Type B pancreatic cell (in vitro differentiated cells): ENCODE measurements around the gene DACT1. TPM values are rescaled to one million over a fixed set of nuclear protein-coding genes. Genes with fewer than 3 reads are reported as not detected.

Source experiments
- DNase-seq: peaks from one replicate; pipeline ENCODE4 v3.0.0; 2021; ENCODE audit warnings: mixed read lengths; ENCODE audit not compliant: unreplicated experiment; ENCODE audit errors: extremely low spot score
- H3K27ac Mint-ChIP-seq: 2 replicates; pipeline ENCODE4 v1.8.0; 2021; ENCODE audit warnings: mild to moderate bottlenecking, mixed read lengths
- H3K27me3 Mint-ChIP-seq: 2 replicates; pipeline ENCODE4 v1.8.0; 2021; ENCODE audit warnings: mixed read lengths
- H3K36me3 Mint-ChIP-seq: 2 replicates; pipeline ENCODE4 v1.8.0; 2021; ENCODE audit warnings: mixed read lengths
- H3K4me1 Mint-ChIP-seq: one replicate; pipeline ENCODE4 v1.8.0; 2021; ENCODE audit warnings: mixed read lengths; ENCODE audit not compliant: unreplicated experiment
- H3K4me3 Mint-ChIP-seq: 2 replicates; pipeline ENCODE4 v1.8.0; 2021; ENCODE audit warnings: mild to moderate bottlenecking, mixed read lengths
- H3K9me3 Mint-ChIP-seq: 2 replicates; pipeline ENCODE4 v1.8.0; 2021; ENCODE audit warnings: mixed read lengths
- total RNA-seq: library from RNA; stranded (reverse); gene quantifications from 2 replicates; pipeline ENCODE4 v1.2.1, GENCODE V29; 2021; ENCODE audit warnings: low replicate concordance
- TF ChIP-seq, protein P1 (sequence below): fragments of 200-600 bp; sonication (generic); conservative IDR thresholded peaks from 2 replicates; pipeline ENCODE4 v1.5.0; 2021; ENCODE audit warnings: antibody characterized with exemption, mild to moderate bottlenecking

DACT1 gene
- total RNA-seq, 1 donor from 2014 or later: 29.7 TPM

DNA sequence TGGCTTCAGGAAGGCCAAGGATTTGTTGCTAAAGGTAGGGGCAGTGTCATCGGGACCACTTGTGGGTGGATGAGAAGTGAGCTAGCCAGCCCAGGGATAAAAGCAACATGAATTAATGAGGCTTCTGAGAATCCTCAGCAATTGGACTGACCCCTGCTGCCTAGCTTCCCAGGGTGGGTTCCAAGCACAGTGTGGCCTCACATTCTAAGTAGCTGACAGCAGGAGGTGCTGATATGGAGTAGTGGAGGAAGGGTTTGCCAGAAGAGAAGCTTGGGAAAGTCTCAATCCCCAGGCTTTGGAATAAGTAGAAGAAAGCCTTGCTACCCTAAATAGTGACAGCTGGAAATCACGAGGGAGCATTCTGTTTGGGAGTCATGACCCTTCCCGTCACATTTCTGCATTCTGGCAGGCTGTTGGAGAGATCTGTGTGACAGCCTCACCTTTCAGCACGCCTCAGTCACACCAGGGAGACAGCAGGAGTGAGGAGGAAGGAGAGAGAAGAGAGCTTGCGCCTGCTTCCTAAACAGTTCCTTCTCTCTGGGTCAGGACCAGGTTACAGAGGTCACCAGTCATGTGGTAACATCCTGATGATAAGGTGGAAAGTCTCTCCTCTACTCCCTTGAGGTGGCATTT lies 31.2 kb downstream of the DACT1 start:
- peaks cover 42% of the 10 kb centered on the region for H3K4me1 Mint-ChIP-seq
- no peak for DNase-seq
- H3K9me3 Mint-ChIP-seq: no peaks in the 10 kb centered on the region
- no peak overlapping the region for H3K27ac Mint-ChIP-seq
- H3K27me3 Mint-ChIP-seq: peaks cover 10% of the 10 kb centered on the region
- peak overlapping the region; percentile 1 for H3K4me3 Mint-ChIP-seq
- TF ChIP-seq, protein P1, sequence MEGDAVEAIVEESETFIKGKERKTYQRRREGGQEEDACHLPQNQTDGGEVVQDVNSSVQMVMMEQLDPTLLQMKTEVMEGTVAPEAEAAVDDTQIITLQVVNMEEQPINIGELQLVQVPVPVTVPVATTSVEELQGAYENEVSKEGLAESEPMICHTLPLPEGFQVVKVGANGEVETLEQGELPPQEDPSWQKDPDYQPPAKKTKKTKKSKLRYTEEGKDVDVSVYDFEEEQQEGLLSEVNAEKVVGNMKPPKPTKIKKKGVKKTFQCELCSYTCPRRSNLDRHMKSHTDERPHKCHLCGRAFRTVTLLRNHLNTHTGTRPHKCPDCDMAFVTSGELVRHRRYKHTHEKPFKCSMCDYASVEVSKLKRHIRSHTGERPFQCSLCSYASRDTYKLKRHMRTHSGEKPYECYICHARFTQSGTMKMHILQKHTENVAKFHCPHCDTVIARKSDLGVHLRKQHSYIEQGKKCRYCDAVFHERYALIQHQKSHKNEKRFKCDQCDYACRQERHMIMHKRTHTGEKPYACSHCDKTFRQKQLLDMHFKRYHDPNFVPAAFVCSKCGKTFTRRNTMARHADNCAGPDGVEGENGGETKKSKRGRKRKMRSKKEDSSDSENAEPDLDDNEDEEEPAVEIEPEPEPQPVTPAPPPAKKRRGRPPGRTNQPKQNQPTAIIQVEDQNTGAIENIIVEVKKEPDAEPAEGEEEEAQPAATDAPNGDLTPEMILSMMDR: no peak
- H3K36me3 Mint-ChIP-seq: no peaks in the 10 kb centered on the region

GRCh38 chr14:58669556-58670200 lies 31.9 kb downstream of the DACT1 start:
- TF ChIP-seq, protein P1: no peak
- no peak overlapping the region for H3K4me3 Mint-ChIP-seq
- H3K27me3 Mint-ChIP-seq: peaks cover 10% of the 10 kb centered on the region
- no peaks in the 10 kb centered on the region for H3K36me3 Mint-ChIP-seq
- H3K4me1 Mint-ChIP-seq: peaks cover 37% of the 10 kb centered on the region
- H3K27ac Mint-ChIP-seq: no peak overlapping the region
- DNase-seq: no peak
- H3K9me3 Mint-ChIP-seq: no peaks in the 10 kb centered on the region

DNA sequence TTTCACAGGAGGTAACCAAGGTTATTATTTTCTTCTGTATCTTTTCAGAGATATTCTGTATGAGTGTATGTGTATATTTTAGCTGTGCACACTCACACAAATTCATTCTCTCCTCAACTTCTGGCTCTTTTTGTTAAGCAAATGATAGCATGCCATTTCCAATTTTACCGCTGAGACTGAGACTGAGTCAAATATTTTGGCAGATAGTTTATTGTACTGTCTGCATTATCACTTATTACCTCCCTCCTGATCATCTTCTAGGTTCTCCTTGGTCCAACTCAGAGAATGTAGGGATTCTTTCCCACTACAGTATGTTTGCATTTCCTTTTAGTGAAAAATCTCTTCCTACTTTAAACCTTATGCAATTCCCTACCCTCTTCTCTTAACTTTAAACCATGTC lies 33.3 kb downstream of the DACT1 start:
- no peaks in the 10 kb centered on the region for H3K9me3 Mint-ChIP-seq
- peaks cover 10% of the 10 kb centered on the region for H3K27me3 Mint-ChIP-seq
- peaks cover 35% of the 10 kb centered on the region for H3K4me1 Mint-ChIP-seq
- no peaks in the 10 kb centered on the region for H3K36me3 Mint-ChIP-seq
- H3K27ac Mint-ChIP-seq: no peak overlapping the region
- no peak overlapping the region for H3K4me3 Mint-ChIP-seq
- TF ChIP-seq, protein P1: no peak
- DNase-seq: no peak

DNA sequence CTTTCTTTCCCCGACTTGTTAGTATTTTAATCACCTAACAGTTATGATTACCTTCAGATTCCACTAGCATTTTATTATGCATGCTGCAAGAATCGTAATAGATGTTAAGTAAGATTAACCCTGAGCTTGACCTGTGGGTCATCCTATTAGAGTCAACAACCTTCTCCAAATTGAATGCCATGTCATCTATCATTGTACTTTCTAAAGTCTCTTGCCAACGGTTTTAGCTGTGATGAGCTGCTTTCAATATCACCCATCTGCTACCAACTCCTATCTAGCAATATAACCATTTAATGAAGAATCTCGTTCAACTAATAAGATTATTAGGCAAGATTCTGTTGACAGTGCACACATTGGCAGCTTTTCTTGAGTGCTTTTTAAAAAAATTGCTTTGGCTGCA lies 33.7 kb downstream of the DACT1 start:
- TF ChIP-seq, protein P1: no peak
- no peak for DNase-seq
- Mint-ChIP-seq H3K9me3 (no peaks in the 10 kb centered on the region), H3K4me3 (no peak overlapping the region), H3K36me3 (no peaks in the 10 kb centered on the region), H3K27ac (no peak overlapping the region), H3K27me3 (peaks cover 10% of the 10 kb centered on the region), H3K4me1 (peaks cover 32% of the 10 kb centered on the region)

- no peak overlapping the region for H3K27ac Mint-ChIP-seq
- peaks cover 6% of the 10 kb centered on the region for H3K27me3 Mint-ChIP-seq
- H3K9me3 Mint-ChIP-seq: no peaks in the 10 kb centered on the region
- peaks cover 33% of the 10 kb centered on the region for H3K4me1 Mint-ChIP-seq
- no peak overlapping the region for H3K4me3 Mint-ChIP-seq
- no peak for DNase-seq
- no peaks in the 10 kb centered on the region for H3K36me3 Mint-ChIP-seq
- TF ChIP-seq, protein P1: no peak
Observed at GRCh38 chr14:58673722-58674121, 36.0 kb downstream of the DACT1 start.
